ENCODE measurements around the gene CEP83.
"Not testable (repeated sequence)": the region's sequence is repeated elsewhere in the genome, so short reads cannot be mapped to it uniquely, and the experiment has no call there.

The CEP83 gene

GRCh38 chr12:94433744-94434143, 25.9 kb downstream of the CEP83 start:
- peaks cover 8% of the 10 kb centered on the region for H3K4me1 ChIP-seq (ENCODE audit: insufficient read depth, insufficient read length)
- H3K9ac ChIP-seq (ENCODE audit: insufficient read length, low read depth) = no peak overlapping the region
- H3K4me3 ChIP-seq (ENCODE audit: insufficient read length, low read depth) = no peak overlapping the region
- DNase-seq (ENCODE audit: low read depth, low spot score) = no peak
- TF ChIP-seq YY1 (IDR thresholded peaks at IDR 0.05; ENCODE audit: insufficient read depth, insufficient read length) = no peak
- no peak for TF ChIP-seq SUZ12 (IDR thresholded peaks at IDR 0.05; ENCODE audit: extremely low read depth, insufficient read depth, insufficient read length)
- TF ChIP-seq ZNF274 (IDR thresholded peaks at IDR 0.05; ENCODE audit: low read depth, low read length) = no peak
- H3K27me3 ChIP-seq (ENCODE audit: insufficient read depth, insufficient read length) = no peaks in the 10 kb centered on the region
- no peaks in the 10 kb centered on the region for H3K36me3 ChIP-seq (ENCODE audit: insufficient read depth, insufficient read length, low read length)
- peaks cover 18% of the 10 kb centered on the region; the same call in 1 of the 2 replicates for H3K9me3 ChIP-seq (ENCODE audit: insufficient read depth, low read length)

DNA sequence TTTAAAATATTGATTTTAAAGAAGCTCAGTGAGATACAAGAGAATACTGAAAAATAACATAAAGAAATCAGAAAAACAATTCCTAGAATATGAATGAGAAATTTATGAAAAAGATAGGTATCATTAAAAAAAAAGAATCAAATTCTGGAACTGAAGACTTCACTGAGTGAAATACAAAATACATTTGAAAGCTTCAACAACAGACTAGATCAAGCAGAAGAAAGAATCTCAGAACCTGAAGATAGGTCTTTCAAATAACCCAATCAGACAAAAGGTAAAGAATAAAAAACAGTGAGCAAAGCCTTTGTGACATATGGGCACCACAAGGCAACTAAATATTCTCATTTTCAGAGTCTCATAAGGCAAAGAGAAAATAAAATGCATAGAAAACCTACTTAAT, 29.4 kb downstream of the CEP83 start:
- no peak for TF ChIP-seq SUZ12 (IDR thresholded peaks at IDR 0.05; ENCODE audit: extremely low read depth, insufficient read depth, insufficient read length)
- no peak for TF ChIP-seq YY1 (IDR thresholded peaks at IDR 0.05; ENCODE audit: insufficient read depth, insufficient read length)
- TF ChIP-seq ZNF274 (IDR thresholded peaks at IDR 0.05; ENCODE audit: low read depth, low read length) = no peak
- Histone ChIP-seq H3K36me3 (ENCODE audit: insufficient read depth, insufficient read length, low read length) (no peaks in the 10 kb centered on the region), H3K9me3 (ENCODE audit: insufficient read depth, low read length) (peaks cover 24% of the 10 kb centered on the region; the same call in 1 of the 2 replicates), H3K9ac (ENCODE audit: insufficient read length, low read depth) (no peak overlapping the region), H3K4me1 (ENCODE audit: insufficient read depth, insufficient read length) (peaks cover 6% of the 10 kb centered on the region), H3K27me3 (ENCODE audit: insufficient read depth, insufficient read length) (no peaks in the 10 kb centered on the region), H3K4me3 (ENCODE audit: insufficient read length, low read depth) (no peak overlapping the region)
- DNase-seq (ENCODE audit: low read depth, low spot score) = no peak

DNA sequence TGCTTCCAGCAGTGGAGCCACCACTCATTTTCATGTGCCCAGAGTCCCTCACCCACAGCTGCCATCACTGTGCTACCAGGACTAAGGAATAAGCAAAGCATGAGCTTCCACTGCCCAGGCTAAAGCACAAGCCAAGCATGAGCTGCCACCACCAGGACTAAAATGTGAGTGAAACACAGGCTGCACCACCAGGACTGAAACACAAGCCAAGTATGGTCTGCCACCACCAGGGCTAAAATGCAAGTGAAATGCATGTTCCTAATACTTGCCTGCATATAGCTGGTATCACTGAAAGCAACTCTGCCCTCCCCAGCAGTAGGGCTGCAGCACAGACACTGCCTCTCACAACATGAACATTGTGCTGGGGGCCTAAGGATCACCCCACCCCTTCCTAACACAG, 30.0 kb downstream of the CEP83 start:
- peaks cover 29% of the 10 kb centered on the region; the same call in 1 of the 2 replicates for H3K9me3 ChIP-seq (ENCODE audit: insufficient read depth, low read length)
- DNase-seq (ENCODE audit: low read depth, low spot score) = no peak

DNA sequence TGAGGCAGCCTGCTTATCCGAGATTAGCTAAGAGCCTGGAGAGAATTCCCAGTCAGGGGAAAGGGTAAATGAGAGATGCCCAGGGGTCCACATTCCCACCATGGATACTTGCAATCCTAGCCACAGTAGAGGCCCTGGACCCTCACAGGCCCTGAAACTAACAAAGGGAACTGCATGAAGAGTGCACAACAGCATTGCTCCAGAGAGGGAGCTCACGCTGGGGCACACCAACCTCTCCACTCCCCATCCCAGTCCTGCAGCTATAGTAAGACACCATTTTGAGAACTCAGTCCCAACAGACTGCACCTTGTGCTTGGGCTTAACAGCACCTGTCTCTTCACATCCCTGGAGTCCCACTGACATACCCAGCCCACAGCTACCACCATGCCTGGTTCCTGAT, 30.5 kb downstream of the CEP83 start:
- no peaks in the 10 kb centered on the region for H3K27me3 ChIP-seq (ENCODE audit: insufficient read depth, insufficient read length)
- DNase-seq (ENCODE audit: low read depth, low spot score) = no peak
- no peak overlapping the region for H3K9ac ChIP-seq (ENCODE audit: insufficient read length, low read depth)
- peaks cover 34% of the 10 kb centered on the region; the same call in 1 of the 2 replicates for H3K9me3 ChIP-seq (ENCODE audit: insufficient read depth, low read length)
- no peak for TF ChIP-seq YY1 (IDR thresholded peaks at IDR 0.05; ENCODE audit: insufficient read depth, insufficient read length)
- TF ChIP-seq SUZ12 (IDR thresholded peaks at IDR 0.05; ENCODE audit: extremely low read depth, insufficient read depth, insufficient read length) = no peak
- no peak for TF ChIP-seq ZNF274 (IDR thresholded peaks at IDR 0.05; ENCODE audit: low read depth, low read length)
- no peak overlapping the region for H3K4me3 ChIP-seq (ENCODE audit: insufficient read length, low read depth)
- H3K4me1 ChIP-seq (ENCODE audit: insufficient read depth, insufficient read length) = peaks cover 6% of the 10 kb centered on the region
- H3K36me3 ChIP-seq (ENCODE audit: insufficient read depth, insufficient read length, low read length) = peaks cover 5% of the 10 kb centered on the region

More for the DNA sequence above, 30.0 kb downstream of the CEP83 start:
- Histone ChIP-seq H3K36me3 (ENCODE audit: insufficient read depth, insufficient read length, low read length) (peaks cover under 1% of the 10 kb centered on the region), H3K4me1 (ENCODE audit: insufficient read depth, insufficient read length) (peaks cover 6% of the 10 kb centered on the region), H3K27me3 (ENCODE audit: insufficient read depth, insufficient read length) (no peaks in the 10 kb centered on the region), H3K9ac (ENCODE audit: insufficient read length, low read depth) (no peak overlapping the region), H3K4me3 (ENCODE audit: insufficient read length, low read depth) (no peak overlapping the region)
- TF ChIP-seq YY1 (IDR thresholded peaks at IDR 0.05; ENCODE audit: insufficient read depth, insufficient read length) (no peak), ZNF274 (IDR thresholded peaks at IDR 0.05; ENCODE audit: low read depth, low read length) (no peak), SUZ12 (IDR thresholded peaks at IDR 0.05; ENCODE audit: extremely low read depth, insufficient read depth, insufficient read length) (no peak)

- Histone ChIP-seq H3K27me3 (ENCODE audit: insufficient read depth, insufficient read length) (no peaks in the 10 kb centered on the region), H3K36me3 (ENCODE audit: insufficient read depth, insufficient read length, low read length) (peaks cover 12% of the 10 kb centered on the region), H3K4me1 (ENCODE audit: insufficient read depth, insufficient read length) (peaks cover 6% of the 10 kb centered on the region), H3K4me3 (ENCODE audit: insufficient read length, low read depth) (no peak overlapping the region), H3K9me3 (ENCODE audit: insufficient read depth, low read length) (peaks cover 48% of the 10 kb centered on the region), H3K9ac (ENCODE audit: insufficient read length, low read depth) (no peak overlapping the region)
- TF ChIP-seq YY1 (IDR thresholded peaks at IDR 0.05; ENCODE audit: insufficient read depth, insufficient read length) (no peak), ZNF274 (IDR thresholded peaks at IDR 0.05; ENCODE audit: low read depth, low read length) (no peak), SUZ12 (IDR thresholded peaks at IDR 0.05; ENCODE audit: extremely low read depth, insufficient read depth, insufficient read length) (no peak)
- no peak for DNase-seq (ENCODE audit: low read depth, low spot score)
Measured at GRCh38 chr12:94427501-94428381, 31.9 kb downstream of the CEP83 start.

DNA sequence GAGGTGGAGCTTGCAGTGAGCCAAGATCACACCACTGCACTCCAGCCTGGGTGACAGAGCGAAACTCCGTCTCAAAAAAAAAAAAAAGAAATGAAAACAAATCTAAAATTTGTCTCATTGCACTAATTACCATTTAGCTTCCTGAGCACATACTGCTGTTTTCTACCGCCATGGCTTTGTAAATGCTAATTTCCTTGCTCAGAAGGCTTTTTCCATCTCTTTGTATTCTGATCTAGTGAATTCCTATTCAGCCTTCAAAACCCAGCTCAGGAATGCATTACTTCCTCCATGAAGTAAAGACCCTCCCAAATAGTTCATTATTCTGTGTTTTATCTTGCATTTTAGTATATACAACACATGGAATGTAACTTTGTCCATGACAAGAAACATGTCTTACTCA, 33.6 kb downstream of the CEP83 start:
- no peak overlapping the region for H3K9ac ChIP-seq (ENCODE audit: insufficient read length, low read depth)
- no peak for TF ChIP-seq YY1 (IDR thresholded peaks at IDR 0.05; ENCODE audit: insufficient read depth, insufficient read length)
- no peak for TF ChIP-seq SUZ12 (IDR thresholded peaks at IDR 0.05; ENCODE audit: extremely low read depth, insufficient read depth, insufficient read length)
- TF ChIP-seq ZNF274 (IDR thresholded peaks at IDR 0.05; ENCODE audit: low read depth, low read length) = no peak
- peaks cover 6% of the 10 kb centered on the region for H3K4me1 ChIP-seq (ENCODE audit: insufficient read depth, insufficient read length)
- no peaks in the 10 kb centered on the region for H3K27me3 ChIP-seq (ENCODE audit: insufficient read depth, insufficient read length)
- H3K36me3 ChIP-seq (ENCODE audit: insufficient read depth, insufficient read length, low read length) = peaks cover 12% of the 10 kb centered on the region
- H3K4me3 ChIP-seq (ENCODE audit: insufficient read length, low read depth) = no peak overlapping the region
- H3K9me3 ChIP-seq (ENCODE audit: insufficient read depth, low read length) = peaks cover 59% of the 10 kb centered on the region
- DNase-seq (ENCODE audit: low read depth, low spot score) = peak; percentile 57

GRCh38 chr12:94424830-94425229, 34.8 kb downstream of the CEP83 start:
- H3K4me3 ChIP-seq (ENCODE audit: insufficient read length, low read depth); DNase-seq (ENCODE audit: low read depth, low spot score); H3K4me1 ChIP-seq (ENCODE audit: insufficient read depth, insufficient read length); H3K27me3 ChIP-seq (ENCODE audit: insufficient read depth, insufficient read length); H3K9ac ChIP-seq (ENCODE audit: insufficient read length, low read depth): not testable (repeated sequence)
- H3K36me3 ChIP-seq (ENCODE audit: insufficient read depth, insufficient read length, low read length) = peaks cover 12% of the 10 kb centered on the region
- peaks cover 59% of the 10 kb centered on the region for H3K9me3 ChIP-seq (ENCODE audit: insufficient read depth, low read length)
